Superior temporal gyrus (tissue), 1 donor: ENCODE measurements around the gene AHRR.
"Not testable (repeated sequence)": the region's sequence is repeated elsewhere in the genome, so short reads cannot be mapped to it uniquely, and the experiment has no call there.

ENCODE experiments used
- DNase-seq: peaks from one replicate; pipeline ENCODE4 v3.0.0-alpha.2; 2016; ENCODE audit errors: extremely low spot score

The AHRR gene

DNA sequence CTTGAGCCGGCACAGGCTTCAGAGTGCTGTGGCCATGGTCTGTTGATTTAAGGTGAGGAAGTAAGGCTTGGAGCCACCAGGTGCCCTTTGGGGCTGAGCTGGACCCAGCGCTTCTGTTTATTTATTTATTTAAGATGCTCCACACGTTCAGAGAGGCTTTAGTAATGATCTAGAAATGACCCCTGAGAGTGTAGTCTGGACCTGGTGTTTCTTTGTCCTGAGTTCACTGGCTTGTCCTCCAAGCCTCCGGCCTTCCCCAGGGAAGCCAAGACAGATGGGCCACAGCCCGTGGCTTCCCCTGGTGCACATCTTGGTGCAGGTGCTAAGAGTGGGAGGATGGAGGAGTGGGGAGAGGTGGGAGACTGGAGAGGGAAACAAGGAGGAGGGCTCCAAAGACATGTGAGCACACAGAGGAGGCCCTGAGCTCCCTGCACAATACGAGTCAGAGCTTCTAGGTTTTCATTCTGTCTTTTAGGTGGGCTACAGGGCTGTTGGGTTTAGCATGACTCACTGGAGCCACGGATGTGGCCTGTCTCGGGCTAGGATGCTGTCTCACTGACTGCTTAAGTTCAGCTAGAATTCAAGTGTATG is 56.9 kb downstream of the AHRR start:
- DNase-seq = no peak

- DNase-seq = no peak
Measured at GRCh38 chr5:378976-379742, 57.6 kb downstream of the AHRR start.

GRCh38 chr5:380701-381309 is 59.3 kb downstream of the AHRR start:
- no peak for DNase-seq

DNA sequence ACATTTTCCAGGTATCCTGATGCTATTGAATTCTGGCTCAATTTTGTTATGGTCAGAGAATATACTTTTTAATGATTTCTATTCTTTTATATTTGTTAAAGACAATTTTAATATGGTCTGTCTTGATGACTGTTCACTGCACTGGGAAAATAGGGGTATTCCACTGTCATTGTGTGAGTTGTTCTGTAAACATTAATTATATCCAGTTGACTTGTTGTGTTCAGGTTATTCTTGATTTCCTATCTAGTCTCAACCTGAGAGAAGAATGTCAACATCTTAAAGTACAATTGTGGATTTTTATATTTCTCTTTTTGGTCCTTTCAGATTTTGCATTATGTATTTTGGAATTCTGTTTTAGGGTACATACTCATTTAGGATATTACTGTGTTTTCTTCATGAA is 61.6 kb downstream of the AHRR start:
- DNase-seq = no peak

- DNase-seq = no peak
Measured at GRCh38 chr5:383621-384020, 62.1 kb downstream of the AHRR start.

DNA sequence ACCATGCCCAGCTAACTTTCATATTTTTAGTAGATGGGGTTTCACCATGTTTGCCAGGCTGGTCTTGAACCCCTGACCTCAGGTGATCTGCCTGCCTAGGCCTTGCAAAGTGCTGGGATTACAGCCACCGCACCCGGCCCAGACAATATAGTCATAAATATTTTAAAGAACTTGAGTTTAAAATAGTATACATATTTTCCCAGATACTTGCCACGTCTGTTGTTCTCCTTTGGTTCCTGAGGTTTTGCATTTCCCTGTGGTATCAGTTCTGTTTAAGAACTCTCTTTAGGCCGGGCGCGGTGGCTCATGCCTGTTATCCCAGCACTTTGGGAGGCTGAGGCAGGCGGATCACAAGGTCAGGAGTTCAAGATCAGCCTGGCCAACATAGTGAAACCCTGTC is 63.1 kb downstream of the AHRR start:
- not testable (repeated sequence) for DNase-seq

- no peak for DNase-seq
Measured at GRCh38 chr5:385321-385720, 63.8 kb downstream of the AHRR start.

DNA sequence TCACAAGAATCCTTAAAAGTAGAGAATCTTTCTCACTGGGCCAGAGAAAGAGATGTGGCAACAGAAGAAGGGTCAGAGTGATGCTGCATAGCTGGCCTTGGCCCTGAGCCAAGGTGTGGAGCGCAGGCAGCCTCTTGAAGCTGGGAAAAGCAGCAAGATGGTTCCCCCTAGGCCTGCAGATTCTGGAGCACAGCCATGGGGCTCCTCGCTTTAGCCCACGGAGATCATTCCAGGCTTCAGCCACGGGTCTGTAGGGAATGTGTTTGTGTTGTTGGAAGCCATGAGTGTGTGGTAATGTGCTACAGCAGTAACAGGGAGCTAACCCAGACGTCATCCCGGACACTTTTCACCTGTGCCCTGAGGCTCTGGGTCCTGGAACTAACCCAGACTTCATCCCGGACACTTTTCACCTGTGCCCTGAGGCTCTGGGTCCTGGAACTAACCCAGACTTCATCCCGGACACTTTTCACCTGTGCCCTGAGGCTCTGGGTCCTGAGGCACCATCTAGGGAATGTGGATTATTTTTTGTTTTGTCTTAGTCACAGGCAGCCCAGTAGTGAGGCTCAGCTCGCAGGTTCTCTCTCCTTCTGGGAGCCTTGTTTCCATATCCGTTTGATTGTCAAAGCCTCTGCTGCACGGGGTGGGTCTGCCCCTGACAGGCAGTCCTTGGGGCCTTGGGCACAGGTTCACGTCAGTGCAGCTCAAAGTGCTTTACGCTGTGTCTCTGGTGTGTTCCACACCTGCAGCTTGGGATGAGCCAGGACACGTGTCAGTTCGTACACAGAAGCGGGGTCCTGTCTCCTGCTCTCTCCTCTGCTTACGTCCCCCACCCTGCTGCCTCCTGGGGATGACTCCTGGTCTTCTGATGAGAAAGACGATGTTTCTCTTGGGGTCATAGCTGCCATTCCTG is 65.2 kb downstream of the AHRR start:
- no peak for DNase-seq

DNA sequence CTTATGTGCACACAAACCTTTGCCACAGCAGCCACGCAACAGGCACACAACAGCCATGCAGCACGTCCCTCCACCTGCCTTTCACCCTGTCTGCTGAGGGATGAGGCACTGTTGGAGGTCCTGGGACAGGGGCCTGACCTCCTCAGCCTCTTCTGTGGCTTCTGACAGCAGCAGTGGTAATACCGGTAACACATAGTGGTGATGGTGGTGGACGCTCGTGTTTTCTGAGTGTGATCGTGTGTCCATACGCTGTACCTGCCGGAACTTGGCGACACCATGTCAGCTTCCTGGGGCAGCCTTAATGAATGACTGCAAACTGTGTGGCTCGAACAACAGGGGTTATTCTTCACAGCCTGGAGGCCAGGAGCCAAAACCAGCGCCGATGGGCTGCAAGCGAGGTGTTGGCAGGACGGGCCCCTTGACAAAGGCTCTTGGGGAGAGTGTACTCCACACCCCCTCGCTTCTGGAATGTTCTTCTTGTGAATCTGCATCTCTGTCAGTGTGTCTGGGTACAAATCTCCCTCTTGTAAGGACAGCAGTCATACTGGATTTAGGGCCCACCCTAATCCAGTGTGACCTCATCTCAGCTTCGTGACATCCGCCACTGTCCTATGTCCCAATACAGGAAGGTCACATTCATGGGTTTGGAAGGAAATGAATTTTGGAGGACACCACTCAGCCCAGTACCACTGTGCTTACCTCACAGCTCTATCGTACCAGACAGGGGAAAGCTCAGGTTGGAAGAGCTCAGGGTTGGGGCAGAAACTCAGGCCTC is 66.2 kb downstream of the AHRR start:
- no peak for DNase-seq

- DNase-seq = no peak
Measured at GRCh38 chr5:388266-389196, 67.0 kb downstream of the AHRR start.

DNA sequence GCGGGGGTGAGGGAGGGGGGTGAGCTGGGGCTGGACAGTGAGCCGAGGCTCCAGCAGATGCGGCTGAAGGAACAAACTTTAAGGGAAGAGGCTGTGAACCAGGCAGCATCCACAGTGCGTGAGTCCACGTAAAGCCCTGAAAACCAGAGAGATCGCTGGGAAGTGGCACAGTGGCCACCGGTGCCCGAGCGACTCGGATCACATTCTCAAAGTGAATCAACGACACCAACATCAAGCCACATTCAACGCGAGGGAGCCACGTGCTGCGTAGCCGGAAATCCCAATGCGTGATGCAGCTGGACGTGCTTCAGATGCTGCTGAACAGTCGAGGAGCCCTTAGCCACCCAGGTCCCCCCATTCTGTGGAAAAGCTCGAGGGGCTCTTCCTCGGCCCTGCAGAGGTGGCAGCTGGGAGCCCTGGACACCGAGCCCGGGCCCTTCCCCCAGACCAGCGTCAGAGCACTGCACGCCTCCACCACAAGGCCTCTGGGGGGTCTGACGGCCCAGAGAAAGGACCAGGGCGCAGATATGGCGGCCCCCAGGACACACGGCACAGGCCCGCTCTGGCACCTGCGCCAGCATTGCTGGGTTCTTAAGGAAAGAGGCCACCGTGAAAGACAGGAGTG is 67.8 kb downstream of the AHRR start:
- DNase-seq = no peak

- no peak for DNase-seq
Measured at GRCh38 chr5:389891-390622, 68.5 kb downstream of the AHRR start.

- no peak for DNase-seq
Measured at GRCh38 chr5:390623-391491, 69.3 kb downstream of the AHRR start.

- DNase-seq = no peak
Measured at GRCh38 chr5:392431-392988, 71.0 kb downstream of the AHRR start.

DNA sequence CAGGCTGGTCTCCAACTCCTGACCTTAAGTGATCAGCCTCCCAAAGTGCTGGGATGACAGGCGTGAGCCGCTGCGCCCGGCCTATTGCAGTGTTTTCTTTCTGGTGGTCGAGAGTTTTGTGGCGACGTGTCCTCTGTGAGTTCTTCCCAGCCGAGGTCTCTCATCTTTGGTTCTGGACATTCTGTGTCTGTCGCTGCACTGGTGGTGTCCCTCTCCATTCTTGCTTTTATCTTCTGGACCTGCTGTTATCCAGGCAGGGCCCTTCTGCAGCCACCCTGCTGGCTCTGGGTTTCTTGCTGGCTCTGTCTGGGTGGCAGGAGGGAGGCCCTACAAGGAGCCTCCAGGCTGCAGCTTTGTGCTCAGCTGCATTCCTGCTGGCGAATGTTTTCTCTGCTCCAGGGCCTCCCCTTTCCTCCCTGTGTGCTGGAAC is 72.3 kb downstream of the AHRR start:
- no peak for DNase-seq

- no peak for DNase-seq
Measured at GRCh38 chr5:394671-395155, 73.2 kb downstream of the AHRR start.

DNA sequence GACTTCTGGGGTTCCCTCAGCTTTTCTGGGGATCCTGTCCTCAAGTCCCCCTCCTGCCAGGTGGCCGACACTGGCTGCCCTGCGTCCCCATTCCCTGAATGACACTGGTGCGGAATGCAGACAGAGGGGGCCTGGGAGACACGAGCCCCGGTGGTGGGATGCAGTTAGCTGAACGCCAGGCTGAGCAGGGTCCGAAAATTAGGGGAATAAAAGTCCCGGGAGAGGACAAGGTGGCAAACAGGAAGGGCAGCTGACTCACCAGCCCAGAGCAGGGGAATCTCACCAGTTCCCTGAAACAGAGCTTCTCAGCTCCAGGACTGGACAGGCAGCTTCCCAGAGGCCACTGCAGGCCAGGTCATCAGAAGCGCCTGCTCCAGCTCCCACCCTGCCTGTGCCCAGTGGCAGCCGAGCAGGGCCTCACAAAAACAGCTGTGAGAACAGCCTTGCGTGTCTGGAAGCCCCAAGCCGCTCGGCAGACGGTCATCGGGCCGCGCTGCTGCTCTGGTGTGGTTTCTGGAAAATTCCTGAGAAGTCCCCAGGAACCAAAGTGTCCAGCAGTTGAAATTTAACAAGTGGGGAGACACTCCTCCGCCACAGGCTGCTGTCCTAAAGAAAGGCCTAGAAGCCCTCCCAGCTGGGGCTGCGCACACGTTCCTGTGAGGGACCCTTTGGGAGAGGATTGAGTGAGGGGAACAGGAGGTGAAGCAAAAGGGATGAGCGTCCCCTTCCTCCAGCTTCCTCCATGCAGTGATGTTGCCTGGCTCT is 73.8 kb downstream of the AHRR start:
- DNase-seq = no peak
